DMS53 treated with DMSO at 0.1 percent for 48 hours (cell line): ENCODE results near the gene SAMD7.

Source experiments
- DNase-seq: peaks from one replicate; lab custom pipeline; 2025; ENCODE audit not compliant: unreplicated experiment; lab: John Stamatoyannopoulos, UW

The SAMD7 gene

GRCh38 chr3:169907944-169908343 is 3.4 kb upstream of the SAMD7 start:
- DNase-seq, result no peak

DNA sequence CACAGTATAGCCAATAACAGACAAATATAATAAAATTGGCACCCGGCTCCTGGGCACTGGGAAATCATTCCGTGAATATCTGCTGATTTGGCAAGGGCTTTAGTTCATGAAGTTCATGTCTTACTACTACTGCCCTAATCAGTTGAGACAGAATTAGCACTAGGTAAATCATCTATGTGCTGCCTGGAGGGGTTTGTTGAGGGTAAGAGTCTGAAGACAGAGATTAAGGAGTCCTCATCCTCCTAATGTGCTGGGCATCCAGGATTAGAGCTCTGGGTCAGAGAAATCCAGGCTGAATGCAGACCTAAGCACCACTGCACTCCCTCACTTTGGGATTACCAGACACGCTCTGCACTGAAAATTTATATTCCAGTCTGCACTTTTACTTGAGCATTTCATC is 2.0 kb downstream of the SAMD7 start:
- no peak for DNase-seq

DNA sequence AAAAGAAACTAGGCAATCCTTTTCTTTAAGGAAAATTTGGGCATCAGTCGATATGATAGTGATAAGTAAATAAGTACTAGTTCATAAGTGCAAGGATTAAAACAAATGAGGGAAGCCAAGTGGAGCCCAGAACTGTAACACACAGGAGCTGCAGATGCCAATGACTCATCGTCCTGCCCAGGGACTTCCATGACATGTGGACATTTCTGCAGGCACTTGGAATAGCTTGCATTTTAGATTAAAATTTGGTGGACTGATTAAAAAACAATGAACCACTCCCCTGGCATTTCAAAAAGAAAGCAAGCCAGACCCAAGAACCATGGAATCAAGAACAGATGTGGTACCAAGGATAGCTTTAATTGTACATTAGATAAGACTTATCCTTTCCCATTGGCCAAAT is 2.9 kb downstream of the SAMD7 start:
- peak; percentile 19 for DNase-seq

- no peak for DNase-seq
These were observed 11.8 kb downstream of the SAMD7 start for GRCh38 chr3:169923189-169923588.

GRCh38 chr3:169923831-169924230 is 12.5 kb downstream of the SAMD7 start:
- DNase-seq, result no peak

- DNase-seq, result peak; percentile 34
These were observed 18.6 kb downstream of the SAMD7 start for GRCh38 chr3:169929830-169930519.

GRCh38 chr3:169930843-169931242 is 19.5 kb downstream of the SAMD7 start:
- DNase-seq, result no peak

DNA sequence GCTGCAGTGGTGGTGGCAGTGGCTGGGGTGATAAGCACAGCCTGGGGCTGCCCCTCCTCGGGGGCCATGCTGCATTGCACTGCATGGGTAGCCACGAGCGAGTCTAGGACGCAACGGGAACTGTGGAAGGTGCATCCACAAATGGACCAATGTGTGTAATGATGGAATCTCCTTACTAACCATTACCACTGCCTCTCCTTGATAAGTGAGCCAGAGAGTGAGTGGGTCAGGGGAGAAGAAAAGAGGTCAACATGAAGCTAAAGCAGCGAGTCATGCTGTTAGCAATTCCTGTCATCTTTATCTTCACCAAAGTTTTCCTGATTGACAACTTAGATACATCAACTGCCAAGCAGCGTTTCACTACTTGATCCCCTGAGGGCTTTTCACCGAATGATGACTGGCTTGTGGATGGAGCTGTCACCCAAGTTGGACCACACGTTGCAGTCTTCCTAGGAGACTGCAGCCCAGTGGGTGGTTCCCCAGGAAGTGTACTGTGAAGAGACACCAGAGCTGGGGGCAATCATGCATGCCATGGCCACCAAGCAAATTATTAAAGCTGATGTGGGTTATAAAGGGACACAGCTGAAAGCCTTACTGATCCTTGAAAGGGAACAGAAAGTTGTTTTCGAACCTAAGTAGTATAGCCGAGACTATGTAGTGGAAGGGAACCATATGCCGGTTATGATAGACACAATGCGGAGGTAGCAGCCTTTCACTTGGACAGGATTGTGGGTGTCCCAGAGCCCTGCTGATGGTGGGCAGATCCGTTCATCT is 20.6 kb downstream of the SAMD7 start:
- no peak for DNase-seq

DNA sequence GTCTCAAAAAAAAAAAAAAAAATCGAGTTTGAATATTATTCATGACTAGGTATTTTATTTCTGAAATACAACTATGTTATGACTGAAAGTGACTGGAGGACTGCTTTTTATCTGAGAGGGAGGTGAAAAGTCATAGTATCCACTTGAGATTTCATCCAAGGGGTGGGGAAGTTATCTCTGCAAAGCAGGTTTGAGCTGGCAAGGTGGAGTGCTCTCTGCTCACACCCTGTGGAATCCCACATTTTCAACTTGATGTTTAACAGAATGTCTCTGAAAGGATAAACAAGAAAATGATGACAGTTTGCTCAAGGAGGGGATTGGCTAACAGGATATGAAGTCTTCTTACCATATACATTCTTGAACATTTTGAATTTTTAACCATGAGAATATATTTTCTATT is 27.9 kb downstream of the SAMD7 start:
- DNase-seq, result no peak

DNA sequence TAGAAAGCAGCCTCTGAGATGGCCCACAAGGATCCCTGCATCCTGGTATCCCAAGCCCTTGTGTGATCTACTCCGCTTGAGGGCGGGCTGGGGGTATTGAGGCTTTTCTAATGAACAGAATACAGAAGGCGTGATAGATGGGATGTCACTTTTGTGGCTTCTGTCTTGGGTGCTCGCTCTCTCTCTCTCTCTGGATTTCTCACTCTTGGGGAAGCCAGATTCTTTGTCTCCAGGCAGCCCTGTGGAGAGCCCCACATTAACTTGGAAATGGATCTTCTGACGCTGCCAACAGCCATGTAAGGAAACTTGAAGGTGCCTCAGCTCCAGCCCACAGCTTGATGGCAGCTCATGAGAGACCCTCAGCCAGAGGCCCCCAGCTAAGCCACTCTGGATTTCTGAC is 28.4 kb downstream of the SAMD7 start:
- no peak for DNase-seq

DNA sequence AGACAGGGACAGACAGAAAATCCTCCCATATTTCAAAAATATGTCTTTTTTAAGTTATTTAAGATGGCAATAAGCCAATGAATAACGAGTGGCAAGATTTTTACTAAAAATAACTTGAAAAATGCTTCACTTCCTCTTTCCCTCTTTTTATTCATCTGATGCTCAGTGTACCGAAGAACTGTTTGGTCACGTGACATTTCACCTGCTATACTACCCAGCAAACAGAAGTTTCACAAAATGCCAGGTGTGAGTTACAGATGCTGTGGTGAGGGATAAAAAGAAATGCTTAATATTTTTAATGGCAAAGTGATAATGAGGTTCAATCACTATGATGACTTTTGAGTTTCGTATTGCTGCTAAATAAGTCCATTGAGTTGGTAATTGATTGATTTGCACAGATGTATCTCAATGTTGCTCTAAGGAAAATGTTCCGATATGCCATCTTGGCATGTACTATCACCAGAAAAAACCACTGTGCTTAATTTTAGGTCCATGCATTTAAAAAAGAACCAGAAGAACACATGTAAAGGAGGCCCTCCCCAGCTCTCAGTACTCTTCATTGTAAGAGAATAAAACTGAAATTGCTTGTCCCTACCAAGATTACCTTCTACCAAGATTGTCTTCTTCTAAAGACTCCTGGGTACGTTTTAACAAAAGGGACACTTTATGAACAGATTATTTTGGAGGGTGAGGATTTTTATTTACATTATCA is 29.3 kb downstream of the SAMD7 start:
- DNase-seq, result peak; percentile 33

DNA sequence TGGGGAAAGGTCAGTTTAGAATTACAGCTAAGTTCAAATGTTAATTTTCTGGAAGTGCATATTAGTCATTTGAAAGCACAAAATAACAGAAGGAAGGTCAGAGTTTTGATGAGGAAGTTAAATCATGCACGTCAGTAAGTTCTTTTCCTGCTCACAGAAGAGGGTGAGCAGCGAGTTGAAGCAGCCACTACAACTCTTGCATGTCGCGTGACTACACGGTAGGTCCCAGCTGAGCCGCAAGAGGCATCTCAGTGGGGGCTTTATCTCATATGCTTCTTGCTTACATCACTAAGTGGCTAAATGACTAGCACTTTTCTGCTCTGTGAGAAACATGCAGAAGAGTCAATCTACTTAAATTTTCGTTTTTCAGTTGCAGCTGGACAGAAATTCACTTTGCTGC is 33.9 kb downstream of the SAMD7 start:
- DNase-seq, result no peak

DNA sequence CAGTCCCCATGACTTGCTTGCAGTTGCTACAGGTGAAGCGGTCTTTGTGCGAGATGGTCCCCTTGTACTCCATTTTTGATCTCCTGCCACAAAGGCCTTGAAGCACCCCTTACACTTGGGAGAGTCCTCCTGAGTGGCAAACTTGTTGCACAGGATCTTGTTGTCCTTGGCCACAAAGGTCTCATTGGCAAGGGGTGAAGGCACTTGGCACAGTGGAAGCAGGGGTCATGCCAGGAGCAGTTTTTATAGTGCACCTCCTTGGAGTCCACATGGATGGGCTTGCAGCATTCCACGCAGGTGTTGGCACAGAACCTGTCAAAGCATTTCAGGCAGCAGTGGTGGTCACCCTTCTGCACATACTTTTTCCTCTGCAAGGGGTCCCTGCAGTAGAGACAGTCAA is 35.0 kb downstream of the SAMD7 start:
- no peak for DNase-seq

DNA sequence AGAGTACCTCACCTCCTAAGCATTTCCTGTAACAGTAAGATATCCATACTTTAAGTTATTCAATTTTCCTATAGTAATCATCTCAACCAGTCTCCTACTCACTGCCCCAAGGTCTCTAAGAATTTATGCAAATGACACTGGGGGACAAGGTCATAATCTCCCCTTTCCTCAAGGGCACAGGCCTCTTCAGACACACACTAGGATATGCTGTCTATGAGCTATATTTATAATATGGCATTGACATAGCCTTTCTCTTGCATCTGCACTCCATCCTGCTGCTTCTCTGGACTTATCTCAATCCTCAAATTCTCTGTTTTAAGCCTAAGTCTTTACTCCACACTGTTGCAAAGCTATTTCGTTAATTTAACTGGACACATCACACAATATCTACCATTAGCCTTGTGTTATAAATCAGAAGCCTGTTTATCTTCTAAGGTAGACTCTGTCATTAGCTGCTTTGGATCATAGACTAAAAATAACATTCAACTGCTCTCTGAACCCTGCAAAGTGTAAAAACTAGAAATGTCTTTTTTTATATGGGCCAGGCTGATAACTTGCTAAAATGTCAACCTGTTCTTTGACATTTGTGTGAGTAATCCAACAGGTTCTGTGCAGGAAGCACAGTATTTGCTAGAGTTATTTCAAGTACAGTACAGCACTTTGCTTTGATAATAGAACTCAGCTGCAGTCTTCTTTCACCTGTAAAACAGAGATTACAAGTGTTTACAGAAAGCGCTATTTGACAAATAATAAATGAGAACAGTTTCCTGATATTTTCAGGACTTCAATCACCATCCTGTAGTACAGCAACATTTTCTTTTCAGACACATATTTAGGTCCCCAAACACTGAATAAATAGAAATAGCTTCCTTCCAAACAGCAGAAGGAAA is 37.4 kb downstream of the SAMD7 start:
- peak; percentile 91 for DNase-seq

DNA sequence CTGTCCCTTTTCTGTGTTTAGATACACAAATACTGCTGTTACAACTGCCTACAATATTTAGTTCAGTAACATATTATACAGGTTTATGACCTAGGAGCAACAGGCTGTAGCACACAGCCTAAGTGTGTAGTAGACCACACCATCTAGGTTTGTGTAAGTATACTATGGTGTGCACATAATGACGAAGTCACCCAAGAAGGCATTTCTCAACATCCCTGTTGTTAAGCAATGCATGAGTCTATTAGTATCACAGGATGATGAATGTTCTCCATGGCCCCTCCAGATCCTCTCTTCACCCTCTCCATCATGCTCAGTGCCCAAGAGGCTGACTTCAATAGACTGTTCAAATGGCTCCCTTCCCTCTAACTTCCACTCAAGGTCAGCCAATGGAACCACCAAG is 40.7 kb downstream of the SAMD7 start:
- DNase-seq, result no peak

DNA sequence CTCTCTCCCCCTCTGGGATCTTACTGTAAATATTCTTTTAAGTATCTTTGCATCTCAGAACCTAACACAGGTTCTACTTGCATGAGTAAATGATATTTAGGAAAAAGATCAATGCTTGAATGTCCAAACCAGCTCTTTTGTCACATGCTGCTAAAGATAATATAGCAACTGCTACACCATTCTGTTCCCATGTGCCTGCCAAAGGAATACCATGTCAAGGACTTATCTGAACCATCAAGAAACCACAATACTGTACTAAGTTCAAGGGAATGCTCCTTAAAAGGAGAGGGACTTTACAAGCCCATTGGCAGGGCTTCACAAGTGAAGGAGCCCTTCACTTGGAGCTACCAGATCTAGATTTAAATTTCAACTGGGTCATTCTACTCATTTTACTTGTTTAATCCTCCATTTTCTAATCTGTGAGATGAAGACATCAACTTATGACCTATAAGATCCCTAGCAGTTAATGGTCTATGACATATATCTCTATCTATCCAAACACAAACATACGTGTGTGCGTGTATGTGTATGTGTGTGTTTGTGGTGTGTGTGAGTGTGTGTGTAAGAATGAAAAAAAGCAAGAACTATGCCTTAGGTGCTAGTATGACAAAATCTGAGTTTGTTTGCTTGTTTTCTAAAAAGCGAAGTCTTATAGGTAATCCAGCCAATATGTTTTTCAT is 42.2 kb downstream of the SAMD7 start:
- no peak for DNase-seq

DNA sequence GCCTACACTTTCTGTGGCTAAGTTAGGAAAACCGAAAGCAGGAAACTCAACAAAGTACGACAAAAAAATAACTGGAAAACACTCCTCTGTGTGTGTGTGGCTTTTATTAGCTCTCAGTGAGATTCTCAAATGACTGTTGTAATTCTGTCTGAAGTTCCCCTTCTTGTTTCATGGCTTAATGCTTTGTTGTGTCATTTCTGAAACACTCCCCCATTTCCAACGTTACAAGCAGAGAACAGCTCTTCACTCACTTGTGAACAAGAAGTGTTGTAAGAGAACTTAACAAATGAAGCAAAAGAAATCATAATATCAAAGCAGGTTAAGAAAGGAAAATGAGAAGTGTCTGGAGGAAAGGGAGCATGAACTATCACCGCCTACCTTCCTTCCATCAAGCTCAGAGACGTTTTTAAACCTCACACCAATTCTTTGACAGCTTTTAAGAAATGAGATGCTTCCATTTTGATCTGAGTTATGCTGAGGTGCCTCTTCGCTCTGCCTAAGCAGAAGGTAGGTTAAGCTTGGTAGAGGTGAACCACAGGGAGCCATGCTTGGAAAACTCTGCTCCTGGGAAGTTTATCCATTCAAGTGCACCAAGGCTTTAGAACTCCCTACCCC is 42.9 kb downstream of the SAMD7 start:
- no peak for DNase-seq

DNA sequence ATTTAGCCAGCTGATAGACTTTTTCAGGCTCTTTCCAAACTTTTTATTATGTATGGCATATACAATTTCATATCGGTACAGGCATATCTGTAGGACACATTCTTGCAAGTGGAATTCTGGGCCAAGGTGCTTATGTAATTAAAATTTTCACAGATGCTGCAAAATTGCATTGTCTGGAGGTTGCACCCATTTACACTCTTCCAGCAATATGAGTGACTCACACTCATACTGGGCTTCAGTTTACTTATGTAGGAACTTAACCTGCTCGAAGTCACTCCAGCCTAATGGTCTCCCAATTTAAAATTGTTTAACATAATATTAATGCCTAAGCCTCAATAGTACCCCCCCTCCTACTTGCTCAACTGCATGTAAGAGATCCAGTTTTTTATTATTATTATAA is 44.0 kb downstream of the SAMD7 start:
- DNase-seq, result no peak

GRCh38 chr3:169964176-169964575 is 52.8 kb downstream of the SAMD7 start:
- no peak for DNase-seq
